ENCODE measurements around the gene CERS6. TPM values are rescaled to one million over a fixed set of nuclear protein-coding genes. Genes with fewer than 3 reads are reported as not detected.
A peak's percentile ranks its signal among the peaks of the same experiment; 100 is the strongest.

The CERS6 gene
- total and polyA plus RNA-seq, 3 donors from 2014 or later = 24.7 to 71.0 (median 59.4) TPM

- 57 to 76% methylated on average over 6 of the region's 6 CpGs for WGBS, 2 donors
- no peaks in the 10 kb centered on the region for H3K9me3 ChIP-seq
- peak overlapping the region in 1 of 2 donors; percentile 18 for H3K4me3 ChIP-seq
- no peaks in the 10 kb centered on the region for H3K27me3 ChIP-seq
- H3K4me1 ChIP-seq = no peaks in the 10 kb centered on the region
- TF ChIP-seq POLR2A (IDR thresholded peaks at IDR 0.05) (no peak), CTCF (IDR thresholded peaks at IDR 0.05) (no peak)
- DNase-seq = peak; percentile 51
- no peak overlapping the region for H3K27ac ChIP-seq
- H3K36me3 ChIP-seq (ENCODE audit: low read depth, missing control alignments) = no peaks in the 10 kb centered on the region
- intact Hi-C loops (cut with DNase I; ENCODE audit: low total_unique reads) = no loop called here
These were observed 26.1 kb upstream of the CERS6 start for GRCh38 chr2:168429988-168430387.

GRCh38 chr2:168430431-168430830, 25.6 kb upstream of the CERS6 start:
- Histone ChIP-seq H3K4me1 (no peaks in the 10 kb centered on the region), H3K9me3 (no peaks in the 10 kb centered on the region), H3K36me3 (ENCODE audit: low read depth, missing control alignments) (no peaks in the 10 kb centered on the region), H3K27me3 (no peaks in the 10 kb centered on the region), H3K27ac (no peak overlapping the region), H3K4me3 (peak overlapping the region in 1 of 2 donors; percentile 18)
- WGBS, 2 donors = 53 to 55% methylated on average over 3 of the region's 3 CpGs
- intact Hi-C loops (cut with DNase I; ENCODE audit: low total_unique reads) = no loop called here
- TF ChIP-seq CTCF (IDR thresholded peaks at IDR 0.05) (no peak), POLR2A (IDR thresholded peaks at IDR 0.05) (no peak)
- DNase-seq = no peak

- Histone ChIP-seq H3K9me3 (no peaks in the 10 kb centered on the region), H3K4me3 (no peak overlapping the region), H3K36me3 (ENCODE audit: low read depth, missing control alignments) (no peaks in the 10 kb centered on the region), H3K27me3 (no peaks in the 10 kb centered on the region), H3K4me1 (peaks cover under 1% of the 10 kb centered on the region), H3K27ac (no peak overlapping the region)
- no peak for DNase-seq
- no peak for TF ChIP-seq POLR2A (IDR thresholded peaks at IDR 0.05)
- intact Hi-C loops (cut with DNase I; ENCODE audit: low total_unique reads) = no loop called here
- 80% methylated on average over 1 of the region's 1 CpG for WGBS, 2 donors
These were observed 24.6 kb upstream of the CERS6 start for GRCh38 chr2:168431301-168432024.

- Histone ChIP-seq H3K4me3 (no peak overlapping the region), H3K9me3 (no peaks in the 10 kb centered on the region), H3K27ac (no peak overlapping the region), H3K27me3 (no peaks in the 10 kb centered on the region), H3K4me1 (peaks cover 7% of the 10 kb centered on the region), H3K36me3 (ENCODE audit: low read depth, missing control alignments) (no peaks in the 10 kb centered on the region)
- no peak for DNase-seq
- intact Hi-C loops (cut with DNase I; ENCODE audit: low total_unique reads) = no loop called here
- WGBS, 2 donors = 85 to 87% methylated on average over 3 of the region's 3 CpGs
- no peak for TF ChIP-seq CTCF (IDR thresholded peaks at IDR 0.05)
- TF ChIP-seq POLR2A (IDR thresholded peaks at IDR 0.05) = no peak
These were observed 24.0 kb upstream of the CERS6 start for GRCh38 chr2:168432100-168432499.

GRCh38 chr2:168432565-168433186, 23.4 kb upstream of the CERS6 start:
- WGBS, 2 donors = 61 to 67% methylated on average over 3 of the region's 3 CpGs

More at GRCh38 chr2:168432565-168433186, 23.4 kb upstream of the CERS6 start:
- no peak overlapping the region for H3K4me3 ChIP-seq
- no peak for DNase-seq
- H3K36me3 ChIP-seq (ENCODE audit: low read depth, missing control alignments) = no peaks in the 10 kb centered on the region
- intact Hi-C loops (cut with DNase I; ENCODE audit: low total_unique reads) = no loop called here
- H3K27ac ChIP-seq = no peak overlapping the region
- no peaks in the 10 kb centered on the region for H3K27me3 ChIP-seq
- no peaks in the 10 kb centered on the region for H3K9me3 ChIP-seq
- peaks cover 7% of the 10 kb centered on the region for H3K4me1 ChIP-seq
- TF ChIP-seq POLR2A (IDR thresholded peaks at IDR 0.05) = no peak
- no peak for TF ChIP-seq CTCF (IDR thresholded peaks at IDR 0.05)

Data from testis (tissue), 3 donors.